GM19023 (cell line): ENCODE data around the gene POU6F2.

ENCODE experiments used
- ATAC-seq: cut with Tn5 transposase; IDR thresholded peaks from one replicate; pipeline ENCODE4 v1.9.1; 2021; ENCODE audit warnings: mild to moderate bottlenecking, moderate library complexity; ENCODE audit not compliant: unreplicated experiment

POU6F2 gene

GRCh38 chr7:39062811-39063210 lies 85.1 kb downstream of the POU6F2 start:
- no peak for ATAC-seq

- no peak for ATAC-seq
Measured at GRCh38 chr7:39069031-39069430, 91.3 kb downstream of the POU6F2 start.

GRCh38 chr7:39069896-39070881 lies 92.5 kb downstream of the POU6F2 start:
- ATAC-seq = no peak

DNA sequence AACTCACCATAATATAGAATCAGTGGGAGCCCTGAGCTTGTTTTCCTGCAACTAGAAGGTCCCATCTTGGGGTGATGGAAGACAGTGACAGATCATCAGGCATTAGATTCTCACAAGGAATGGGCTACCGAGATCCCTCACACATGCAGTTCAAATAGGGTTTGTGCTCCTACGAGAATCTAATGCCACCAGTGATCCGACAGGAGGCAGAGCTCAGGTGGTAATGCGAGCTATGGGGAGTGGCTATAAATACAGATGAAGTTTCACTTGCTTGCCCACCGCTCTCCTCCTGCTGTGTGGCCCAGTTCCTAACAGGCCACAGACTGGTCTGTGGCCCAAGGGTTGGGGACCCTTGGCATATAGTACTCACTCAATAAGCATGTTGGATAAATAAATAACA lies 93.4 kb downstream of the POU6F2 start:
- ATAC-seq = no peak

DNA sequence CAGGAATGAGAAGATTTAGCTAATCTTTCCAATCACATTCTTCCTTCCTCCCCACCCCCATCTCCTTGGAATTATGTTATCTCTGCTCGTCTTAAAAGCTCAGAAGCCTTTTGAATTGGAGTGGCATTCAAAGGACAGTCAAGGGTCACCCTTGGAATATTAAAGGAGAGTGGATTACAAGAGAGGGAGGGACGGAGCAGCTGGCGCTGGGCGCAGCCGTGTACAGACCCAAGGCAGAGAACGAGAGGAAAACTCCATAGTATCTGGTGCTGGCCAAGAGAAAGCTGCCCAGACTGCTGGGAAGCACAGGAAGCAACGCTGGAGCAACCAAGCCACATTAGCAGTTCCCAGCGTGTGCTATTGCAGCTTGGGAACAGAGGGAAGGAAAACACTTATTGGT lies 95.7 kb downstream of the POU6F2 start:
- no peak for ATAC-seq

DNA sequence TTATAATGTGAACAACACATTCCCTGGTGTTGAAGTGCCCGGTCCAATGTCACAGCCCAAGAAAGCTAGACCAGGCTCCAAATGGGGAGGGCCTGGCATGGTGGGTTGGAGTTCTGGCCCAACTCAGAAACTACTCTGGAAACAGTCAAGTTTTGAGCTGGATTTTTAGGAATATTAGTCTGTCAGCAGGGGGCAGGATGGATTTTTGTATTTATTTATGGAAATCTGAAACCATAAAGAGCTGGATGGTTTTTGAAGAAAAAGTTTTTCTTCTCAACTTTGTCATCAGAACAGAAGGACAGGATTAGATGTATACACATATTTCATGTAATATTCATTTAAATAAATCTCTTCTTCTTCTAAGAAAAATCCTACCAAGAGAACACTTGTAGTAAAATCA lies 97.5 kb downstream of the POU6F2 start:
- no peak for ATAC-seq

DNA sequence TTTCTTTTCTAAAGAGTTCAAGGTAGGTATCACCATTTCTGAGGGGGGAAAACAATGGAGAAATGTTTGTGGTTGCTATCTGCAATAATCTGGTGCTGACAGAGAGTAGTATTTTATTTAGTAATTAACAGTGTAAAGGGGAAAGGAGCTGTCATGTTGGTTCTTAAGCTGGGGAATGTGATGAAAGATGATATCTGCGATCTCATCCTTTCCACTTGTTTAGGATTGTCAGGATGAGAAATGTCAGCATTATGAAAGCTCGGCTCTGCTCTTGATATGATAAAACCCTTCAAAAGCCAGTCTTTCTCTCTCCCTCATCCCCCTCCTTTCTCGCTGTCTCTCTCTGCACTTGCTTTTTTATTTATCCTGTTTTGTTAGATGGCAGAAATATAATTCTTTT lies 106.1 kb downstream of the POU6F2 start:
- ATAC-seq = no peak

GRCh38 chr7:39084349-39084748 lies 106.6 kb downstream of the POU6F2 start:
- no peak for ATAC-seq

DNA sequence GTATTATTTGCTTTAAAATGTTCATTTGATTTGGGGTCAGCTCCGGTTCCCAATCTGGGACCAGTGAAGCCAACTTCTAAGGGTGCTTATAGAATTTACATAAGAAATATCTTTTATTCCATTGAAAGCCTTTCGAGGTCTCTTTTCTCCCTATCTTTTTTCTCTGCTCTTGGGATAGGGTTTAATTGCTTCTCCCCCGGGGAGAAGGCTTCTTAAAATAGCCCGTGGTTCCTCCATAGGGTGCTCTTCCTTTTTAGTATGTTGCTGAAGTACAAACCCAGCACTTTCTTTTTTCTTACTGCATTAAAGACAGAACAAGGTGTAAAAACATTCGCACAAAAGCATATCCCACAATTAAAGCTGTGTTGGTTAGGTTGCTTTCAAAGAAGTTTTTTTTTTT lies 107.5 kb downstream of the POU6F2 start:
- no peak for ATAC-seq

DNA sequence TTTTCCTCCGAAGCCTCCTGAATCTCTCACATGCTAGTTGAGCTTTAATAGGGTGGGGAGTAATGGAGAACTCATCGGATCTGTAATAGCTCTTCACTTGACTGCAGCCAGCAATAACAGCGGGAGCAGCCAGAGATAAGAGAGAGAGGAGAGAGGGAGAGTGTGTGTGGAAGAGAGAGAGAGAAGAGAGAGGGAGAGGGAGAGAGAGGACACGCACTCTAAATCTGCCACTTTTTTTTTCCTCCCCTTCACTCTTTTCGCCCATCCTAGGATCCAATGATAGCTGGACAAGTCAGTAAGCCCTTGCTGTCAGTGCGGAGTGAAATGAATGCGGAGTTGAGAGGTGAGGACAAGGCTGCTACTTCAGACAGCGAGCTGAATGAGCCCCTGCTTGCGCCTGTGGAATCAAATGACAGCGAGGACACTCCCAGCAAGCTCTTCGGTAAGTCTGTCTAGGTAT lies 107.9 kb downstream of the POU6F2 start:
- no peak for ATAC-seq

DNA sequence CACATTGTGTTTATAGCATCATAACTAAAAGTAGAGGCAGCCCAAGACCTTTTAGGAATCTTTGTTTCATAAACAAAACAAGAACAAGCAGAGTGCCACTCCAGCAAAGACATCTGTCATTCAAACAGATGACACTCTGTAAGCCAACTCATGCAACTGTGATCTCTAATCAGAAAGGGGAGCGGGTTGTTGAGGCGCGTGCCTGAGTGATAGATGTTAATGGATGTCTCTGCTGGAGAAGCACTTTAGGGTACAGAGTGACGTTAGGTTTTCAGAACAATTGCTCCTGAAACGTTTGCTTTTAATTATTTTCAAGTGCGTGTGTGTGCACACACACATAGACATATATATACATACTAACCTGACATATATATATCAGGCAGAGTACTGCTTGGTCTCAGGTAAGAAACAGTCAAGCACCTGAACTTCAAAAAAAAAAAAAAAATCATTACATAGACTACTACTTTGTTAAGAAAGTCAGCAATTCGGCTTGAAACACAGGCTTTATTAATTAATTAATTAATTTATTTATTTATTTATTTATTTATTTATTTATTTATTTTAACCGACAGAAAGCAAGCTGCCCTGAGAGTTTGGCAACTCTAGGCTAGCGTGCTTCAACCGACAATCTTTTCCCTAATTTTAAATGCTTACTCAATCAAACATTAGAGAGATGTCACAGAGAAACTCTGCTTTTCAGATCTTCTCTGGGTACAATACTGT lies 109.1 kb downstream of the POU6F2 start:
- ATAC-seq = no peak

GRCh38 chr7:39088730-39089593 lies 111.3 kb downstream of the POU6F2 start:
- ATAC-seq = no peak

DNA sequence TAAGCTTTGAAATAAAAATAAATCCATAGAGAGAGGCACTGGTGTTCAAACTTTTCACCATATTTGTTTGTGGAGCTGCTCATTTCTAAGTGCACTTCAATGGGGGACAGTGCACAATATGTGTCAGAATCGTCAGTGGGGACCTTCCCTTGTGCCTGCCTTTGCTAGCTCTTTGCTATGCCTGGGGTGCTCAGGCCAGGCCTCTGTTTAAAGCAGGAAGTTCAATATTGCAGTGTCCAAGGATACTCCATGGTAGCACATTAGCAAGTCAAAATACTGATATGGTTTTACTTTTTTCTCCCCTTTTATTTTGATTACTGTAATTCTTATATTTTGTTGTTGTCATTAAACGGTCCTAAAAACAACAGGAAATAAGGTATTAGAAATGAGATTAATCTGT lies 113.4 kb downstream of the POU6F2 start:
- no peak for ATAC-seq

DNA sequence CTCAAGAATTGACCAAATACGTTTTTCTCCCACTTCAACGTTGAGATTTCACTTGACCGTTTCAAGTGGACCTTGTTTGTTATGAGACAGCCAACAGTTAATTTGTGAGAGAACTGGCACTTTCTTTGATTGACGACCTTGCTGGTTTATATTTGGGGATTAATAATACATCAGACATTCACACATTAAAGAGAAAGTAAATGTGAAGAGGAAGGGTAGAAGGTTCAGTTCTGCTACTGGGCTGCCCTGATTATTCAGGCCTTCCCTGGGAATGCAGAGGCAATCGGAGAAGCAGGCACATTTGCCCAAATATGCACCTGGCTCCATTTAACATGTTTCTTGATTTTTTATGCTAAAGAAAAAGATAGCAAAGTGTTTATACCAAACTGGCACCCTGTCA lies 114.1 kb downstream of the POU6F2 start:
- ATAC-seq = no peak

DNA sequence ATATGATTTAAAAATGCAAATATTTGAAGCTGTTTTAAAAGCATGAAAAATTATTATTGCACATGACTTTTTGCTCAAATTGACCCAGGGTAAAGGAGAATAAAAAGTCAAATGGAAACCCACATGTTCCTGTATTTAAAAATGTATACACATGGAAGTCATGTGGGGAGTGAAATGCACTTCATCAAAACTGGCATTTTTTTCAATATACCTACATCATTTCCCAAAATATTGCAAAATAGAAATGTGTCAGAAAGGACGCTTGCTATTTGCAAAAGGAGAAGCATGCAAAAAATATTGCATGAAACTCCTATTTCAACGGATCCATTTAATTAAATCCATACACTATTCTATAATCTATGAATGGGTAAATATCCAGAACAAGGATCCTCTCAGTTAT lies 117.0 kb downstream of the POU6F2 start:
- ATAC-seq = no peak

DNA sequence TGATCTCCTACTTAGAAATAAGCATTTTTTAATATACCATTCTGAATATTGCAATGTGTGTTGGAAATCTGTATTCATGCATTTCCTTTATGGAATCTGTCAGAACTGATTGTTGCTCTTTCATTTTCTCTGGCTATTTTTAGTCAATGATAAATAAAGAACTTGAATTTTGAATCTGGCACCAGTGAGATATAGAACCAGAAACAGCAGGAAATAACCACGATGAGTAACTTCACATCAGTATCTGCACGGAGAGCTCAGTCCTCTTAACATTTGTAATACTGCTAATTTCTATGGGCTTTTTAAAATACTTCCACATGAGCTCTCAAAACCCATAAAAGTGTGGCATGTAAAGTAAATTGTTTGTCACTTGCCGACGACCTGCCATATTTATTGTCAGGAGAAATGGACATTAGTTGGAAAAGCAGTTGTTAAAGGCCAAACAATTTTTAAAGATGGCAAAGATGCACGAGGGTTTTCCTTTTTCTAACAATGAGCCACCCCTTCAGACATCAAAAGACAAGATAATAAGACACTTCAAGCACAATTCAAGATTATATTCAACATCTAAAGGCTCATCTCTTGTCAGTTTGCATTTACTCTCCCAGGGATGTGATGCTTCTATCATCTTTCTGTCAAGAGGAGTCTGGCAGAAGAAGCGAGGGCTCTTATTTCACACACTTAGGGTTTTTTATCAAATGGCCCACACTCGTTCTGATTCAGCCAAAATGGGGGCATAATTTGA lies 118.3 kb downstream of the POU6F2 start:
- ATAC-seq = no peak

- ATAC-seq = no peak
Measured at GRCh38 chr7:39098506-39098905, 120.8 kb downstream of the POU6F2 start.

DNA sequence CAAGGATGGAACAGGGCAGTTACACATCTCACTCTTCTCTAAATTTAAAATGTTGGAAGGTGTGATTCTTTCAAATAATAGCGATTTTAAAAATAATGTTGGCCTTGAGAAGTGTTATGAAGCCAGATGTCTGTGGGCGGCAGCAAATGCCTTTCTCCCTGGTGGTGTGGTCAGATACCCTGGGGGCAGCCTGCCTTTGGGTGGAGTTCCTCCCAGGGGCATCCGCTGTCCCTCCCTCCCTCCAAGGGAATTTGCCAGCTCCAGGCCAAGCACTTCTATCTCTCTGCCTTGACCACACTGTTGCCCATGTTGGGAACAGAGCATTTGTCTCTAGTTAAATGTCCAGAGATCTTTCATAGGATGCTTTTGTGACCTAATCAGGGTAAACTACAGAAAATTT lies 121.4 kb downstream of the POU6F2 start:
- ATAC-seq = no peak

- no peak for ATAC-seq
Measured at GRCh38 chr7:39100270-39100669, 122.6 kb downstream of the POU6F2 start.

DNA sequence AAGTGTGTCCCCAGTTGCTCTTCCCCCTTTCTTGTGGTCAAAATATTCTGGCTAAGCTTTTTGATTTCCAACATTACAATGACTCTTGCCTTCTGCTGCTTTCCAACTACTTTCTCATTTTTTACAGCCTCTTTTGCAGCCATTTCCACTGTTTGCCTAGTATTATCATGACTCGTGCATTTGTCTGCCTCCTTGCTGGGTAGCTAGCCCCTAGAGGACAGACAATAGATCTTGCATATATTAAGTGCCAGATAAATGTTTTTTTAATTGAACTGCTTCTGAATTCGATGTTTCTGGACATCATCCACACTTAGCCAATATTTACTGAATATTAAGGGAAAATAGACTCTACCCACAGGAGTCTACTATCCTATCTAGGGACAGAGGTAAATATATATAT lies 124.5 kb downstream of the POU6F2 start:
- no peak for ATAC-seq
